ENCODE results near the gene LVRN.

DNA sequence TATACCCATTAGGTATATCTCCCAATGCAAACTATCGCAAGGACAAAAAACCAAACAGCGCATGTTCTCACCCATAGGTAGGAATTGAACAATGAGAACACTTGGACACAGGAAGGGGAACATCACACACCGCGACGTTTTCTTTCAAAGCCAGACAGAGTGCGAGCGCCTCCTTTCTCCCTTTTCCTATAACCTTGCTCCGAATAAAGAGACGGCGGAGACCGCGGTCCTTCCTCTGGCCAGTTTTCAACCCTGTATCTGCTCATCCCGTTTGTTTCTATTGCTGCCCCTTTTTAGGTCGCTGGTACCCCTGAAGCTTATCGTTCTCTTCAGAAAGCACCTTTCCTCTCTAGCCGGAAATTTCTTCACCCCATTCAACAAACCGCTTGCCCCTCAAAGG is 1.3 kb downstream of the LVRN start:
- no peak for TF ChIP-seq CTCF (IDR thresholded peaks at IDR 0.05)
- no peak for TF ChIP-seq ZFX (IDR thresholded peaks at IDR 0.05; ENCODE audit: borderline replicate concordance)
